Skin epidermis (tissue), 12 donors: ENCODE results near the gene WDR62.

Experiments used
- H3K27ac ChIP-seq, 21 experiments: fragments of 200-600 bp; sonication (generic) in 11 of 21; one replicate each; pipeline ENCODE4 v1.5.0; 2020; ENCODE audit warnings: mild to moderate bottlenecking in 3 of 21, inconsistent platforms in 2 of 21, moderate library complexity in 2 of 21
- H3K4me3 ChIP-seq, 7 experiments: fragments of 200-600 bp; sonication (generic) in 2 of 7; one replicate each; pipeline ENCODE4 v1.5.0; 2020; ENCODE audit warnings: inconsistent platforms in 2 of 7, mild to moderate bottlenecking in 2 of 7, moderate library complexity in 1 of 7

WDR62 gene

GRCh38 chr19:36153126-36153525 lies 98.4 kb downstream of the WDR62 start:
- Histone ChIP-seq H3K27ac (peak overlapping the region in 9 of 21 experiments; percentile 57 to 98 (median 86)), H3K4me3 (peak overlapping the region in 1 of 7 experiments; percentile 28)
